CD4-positive, alpha-beta T cell (primary cell): ENCODE data around the gene MBNL1. TPM values are rescaled to one million over a fixed set of nuclear protein-coding genes. Genes with fewer than 3 reads are reported as not detected.

Source experiments
- ATAC-seq: fragments of 200-7000 bp; cut with Tn5 transposase; one replicate; pipeline ENCODE4 v1.10.0; 2022; ENCODE audit warnings: mild to moderate bottlenecking; ENCODE audit not compliant: poor library complexity
- CTCF ChIA-PET: fragments of 350-600 bp; sonication (Branson Sonifier 250); formaldehyde crosslinking; loops from one replicate; lab custom pipeline; 2021; ENCODE audit warnings: antibody characterized with exemption, inconsistent platforms; lab: Charles Lee
- POLR2A ChIA-PET: fragments of 350-600 bp; sonication (Branson Sonifier 250); formaldehyde crosslinking; loops from one replicate; lab custom pipeline; 2021; ENCODE audit warnings: antibody characterized with exemption, inconsistent platforms; lab: Charles Lee
- DNase-seq, 14 experiments: peaks; one replicate each; pipeline ENCODE4 v3.0.0-alpha.2; 2013 to 2020; ENCODE audit warnings: mixed read lengths in 2 of 14
- H3K27ac ChIP-seq, 2 donors: one replicate each; pipeline versions ENCODE4 v1.5.1 to v1.7.0; 2013; ENCODE audit warnings: low read length in 2 of 2, low read depth in 1 of 2, mild to moderate bottlenecking in 1 of 2
- H3K27me3 ChIP-seq, 2 experiments: 1 replicate in 1 of 2; 2 replicates in 1 of 2; pipeline versions ENCODE4 v1.6.1 to v1.7.0; 2013; ENCODE audit warnings: low read length in 2 of 2, control low read depth in 1 of 2, mild to moderate bottlenecking in 1 of 2, moderate library complexity in 1 of 2; ENCODE audit not compliant: insufficient read depth in 2 of 2, control insufficient read depth in 1 of 2
- H3K36me3 ChIP-seq: one replicate; pipeline ENCODE4 v1.6.1; 2013; ENCODE audit warnings: low read length, control low read depth; ENCODE audit not compliant: insufficient read depth
- H3K4me1 ChIP-seq: one replicate; pipeline ENCODE4 v1.6.1; 2013; ENCODE audit warnings: low read length, control low read depth; ENCODE audit not compliant: insufficient read depth
- H3K4me3 ChIP-seq: one replicate; pipeline ENCODE4 v1.5.1; 2013; ENCODE audit warnings: mild to moderate bottlenecking, low read length, moderate library complexity
- H3K9me3 ChIP-seq, 2 experiments: 1 replicate in 1 of 2; 2 replicates in 1 of 2; pipeline versions ENCODE4 v1.6.1 to v1.7.0; 2013; ENCODE audit warnings: low read length in 2 of 2, mild to moderate bottlenecking in 2 of 2, control low read depth in 1 of 2, moderate library complexity in 1 of 2; ENCODE audit not compliant: control insufficient read depth in 1 of 2, insufficient read depth in 1 of 2
- H3K27ac Mint-ChIP-seq: one replicate; pipeline ENCODE4 v1.8.0; 2020; ENCODE audit warnings: mixed read lengths
- H3K27me3 Mint-ChIP-seq: one replicate; pipeline ENCODE4 v1.8.0; 2021; ENCODE audit warnings: mixed read lengths
- H3K36me3 Mint-ChIP-seq: one replicate; pipeline ENCODE4 v1.8.0; 2021; ENCODE audit warnings: low read depth, mixed read lengths
- H3K4me1 Mint-ChIP-seq: one replicate; pipeline ENCODE4 v1.8.0; 2021; ENCODE audit warnings: low read depth, mixed read lengths
- H3K4me3 Mint-ChIP-seq: one replicate; pipeline ENCODE4 v1.8.0; 2020; ENCODE audit warnings: mild to moderate bottlenecking, mixed read lengths
- H3K9me3 Mint-ChIP-seq: one replicate; pipeline ENCODE4 v1.8.0; 2020; ENCODE audit warnings: mixed read lengths
- intact Hi-C, 2 experiments: fragments of 100-400 bp; cut with DNase I in 1 of 2; cut with micrococcal nuclease in 1 of 2; formaldehyde crosslinking; loops; one replicate each; pipeline versions ENCODE4 v1.15.1 to v1.9.0; 2023 to 2025; cut with DNase I, micrococcal nuclease
- total RNA-seq, 174 experiments: library from RNA in 2 of 174; stranded (reverse) in 2 of 174; gene quantifications; one replicate each; pipeline ENCODE4 v1.2.3 and lab custom pipeline; 2021 to 2026
- TF ChIP-seq, protein P1 (sequence below): fragments of 200-600 bp; IDR thresholded peaks from one replicate; pipeline ENCODE4 v1.8.0; 2022; ENCODE audit warnings: antibody characterized with exemption, mild to moderate bottlenecking

The MBNL1 gene
- total RNA-seq, 2 experiments from 2014 or later: 551 to 561 TPM

DNA sequence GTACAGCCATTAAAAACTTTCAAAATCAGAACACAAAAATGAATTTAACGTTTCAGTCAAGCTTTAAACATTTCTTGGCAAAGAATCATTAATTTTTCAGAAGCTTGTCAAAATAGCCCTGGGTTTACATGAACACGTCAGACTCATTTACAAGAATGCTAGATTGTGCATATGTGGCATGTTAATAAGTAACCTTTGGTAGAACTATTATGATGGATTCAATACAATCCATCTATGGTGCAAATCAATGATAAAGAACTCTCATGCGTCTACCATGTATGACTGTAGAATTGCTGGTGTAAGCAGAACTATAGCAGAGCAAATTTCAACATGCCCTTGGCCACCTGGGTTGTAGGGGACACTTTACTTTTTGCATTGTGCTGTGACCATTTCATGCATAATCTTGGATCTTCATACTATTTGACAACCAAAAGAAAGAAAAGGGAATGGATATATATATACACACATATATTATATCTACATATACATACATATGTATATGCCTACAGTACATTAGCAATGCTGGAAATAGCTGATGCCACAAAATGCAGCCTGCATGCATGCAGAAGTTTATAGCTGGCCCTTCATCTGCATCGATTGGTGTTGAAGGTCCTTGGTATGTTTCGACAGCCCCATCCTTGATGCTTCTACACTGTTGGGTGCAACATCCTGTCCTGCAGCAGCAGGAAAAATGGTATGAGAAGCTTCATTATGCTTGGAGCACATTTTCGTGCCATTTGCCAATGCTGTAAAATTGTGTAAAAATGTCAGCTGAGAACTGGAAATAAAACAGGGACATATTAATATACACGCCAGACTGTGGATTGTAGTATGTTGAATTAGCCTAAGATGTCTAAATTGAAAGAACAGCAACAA is 189.0 kb downstream of the MBNL1 start:
- no peaks in the 10 kb centered on the region for H3K9me3 Mint-ChIP-seq
- Histone ChIP-seq H3K4me1 (peaks cover 7% of the 10 kb centered on the region), H3K4me3 (no peak overlapping the region), H3K36me3 (peaks cover 95% of the 10 kb centered on the region), H3K27me3 (no peaks in the 10 kb centered on the region), H3K9me3 (no peaks in the 10 kb centered on the region), H3K27ac (no peak overlapping the region)
- H3K36me3 Mint-ChIP-seq: peaks cover 89% of the 10 kb centered on the region
- H3K27ac Mint-ChIP-seq: peak overlapping the region; percentile 83
- POLR2A ChIA-PET: interaction anchor here (0.6 to 1.0 kb wide), 3 partner anchors 12 to 482 kb away, joined by 3 to 4 read pairs (median 4); no protein-coding TSS in a partner anchor
- intact Hi-C loops: no loop called here
- DNase-seq (no peak), ATAC-seq (no peak)
- no peaks in the 10 kb centered on the region for H3K27me3 Mint-ChIP-seq
- TF ChIP-seq, protein P1, sequence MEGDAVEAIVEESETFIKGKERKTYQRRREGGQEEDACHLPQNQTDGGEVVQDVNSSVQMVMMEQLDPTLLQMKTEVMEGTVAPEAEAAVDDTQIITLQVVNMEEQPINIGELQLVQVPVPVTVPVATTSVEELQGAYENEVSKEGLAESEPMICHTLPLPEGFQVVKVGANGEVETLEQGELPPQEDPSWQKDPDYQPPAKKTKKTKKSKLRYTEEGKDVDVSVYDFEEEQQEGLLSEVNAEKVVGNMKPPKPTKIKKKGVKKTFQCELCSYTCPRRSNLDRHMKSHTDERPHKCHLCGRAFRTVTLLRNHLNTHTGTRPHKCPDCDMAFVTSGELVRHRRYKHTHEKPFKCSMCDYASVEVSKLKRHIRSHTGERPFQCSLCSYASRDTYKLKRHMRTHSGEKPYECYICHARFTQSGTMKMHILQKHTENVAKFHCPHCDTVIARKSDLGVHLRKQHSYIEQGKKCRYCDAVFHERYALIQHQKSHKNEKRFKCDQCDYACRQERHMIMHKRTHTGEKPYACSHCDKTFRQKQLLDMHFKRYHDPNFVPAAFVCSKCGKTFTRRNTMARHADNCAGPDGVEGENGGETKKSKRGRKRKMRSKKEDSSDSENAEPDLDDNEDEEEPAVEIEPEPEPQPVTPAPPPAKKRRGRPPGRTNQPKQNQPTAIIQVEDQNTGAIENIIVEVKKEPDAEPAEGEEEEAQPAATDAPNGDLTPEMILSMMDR: no peak
- CTCF ChIA-PET: no interaction called here
- H3K4me1 Mint-ChIP-seq: peaks cover 43% of the 10 kb centered on the region
- no peak overlapping the region for H3K4me3 Mint-ChIP-seq

DNA sequence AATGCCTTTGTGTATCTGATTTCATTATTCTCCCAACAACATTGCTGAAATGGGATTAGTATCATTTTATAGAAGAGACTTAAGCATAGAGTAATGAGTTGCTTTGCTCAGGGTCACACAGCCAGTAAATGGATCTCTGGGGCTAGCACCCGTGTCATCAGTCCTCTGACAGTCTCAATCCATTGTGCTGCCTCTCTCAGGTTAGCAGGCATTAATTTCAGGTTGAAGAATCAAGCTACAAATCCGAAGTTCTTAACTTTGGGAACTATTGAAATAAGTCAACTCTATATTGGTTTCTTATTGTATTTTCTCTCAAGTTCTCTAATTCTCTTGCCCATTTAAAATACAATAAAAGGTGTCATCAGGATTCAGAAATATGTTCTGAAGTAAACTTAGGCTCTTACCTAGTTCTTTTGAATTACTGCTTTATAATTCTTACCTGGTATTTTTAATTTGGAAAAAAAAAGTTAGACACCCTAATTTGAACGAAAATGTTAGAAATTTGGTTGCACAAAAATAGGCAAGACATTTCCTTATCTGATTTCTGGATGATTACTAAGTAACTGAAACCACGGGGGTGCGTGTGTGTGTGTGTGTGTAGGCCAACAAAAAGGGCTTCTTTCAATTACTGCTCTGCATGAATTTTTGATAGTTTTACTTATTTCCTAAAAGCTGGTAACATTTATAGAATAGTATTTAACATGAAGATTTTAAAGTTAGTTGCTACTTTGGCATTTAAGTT is 189.8 kb downstream of the MBNL1 start:
- Histone ChIP-seq H3K36me3 (peaks cover 95% of the 10 kb centered on the region), H3K4me1 (peaks cover 7% of the 10 kb centered on the region), H3K9me3 (no peaks in the 10 kb centered on the region), H3K27ac (no peak overlapping the region), H3K4me3 (no peak overlapping the region), H3K27me3 (no peaks in the 10 kb centered on the region)
- no peak overlapping the region for H3K4me3 Mint-ChIP-seq
- peaks cover 90% of the 10 kb centered on the region for H3K36me3 Mint-ChIP-seq
- peak overlapping the region; percentile 83 for H3K27ac Mint-ChIP-seq
- TF ChIP-seq, protein P1: no peak
- H3K27me3 Mint-ChIP-seq: no peaks in the 10 kb centered on the region
- ATAC-seq: no peak
- H3K9me3 Mint-ChIP-seq: no peaks in the 10 kb centered on the region
- POLR2A ChIA-PET: interaction anchor here (1.0 kb wide), 1 partner anchor 13 kb away, joined by 4 read pairs; no protein-coding TSS in a partner anchor
- DNase-seq: peak in 1 of 14 experiments; percentile 16
- CTCF ChIA-PET: no interaction called here
- H3K4me1 Mint-ChIP-seq: peaks cover 37% of the 10 kb centered on the region
- intact Hi-C loops: no loop called here

DNA sequence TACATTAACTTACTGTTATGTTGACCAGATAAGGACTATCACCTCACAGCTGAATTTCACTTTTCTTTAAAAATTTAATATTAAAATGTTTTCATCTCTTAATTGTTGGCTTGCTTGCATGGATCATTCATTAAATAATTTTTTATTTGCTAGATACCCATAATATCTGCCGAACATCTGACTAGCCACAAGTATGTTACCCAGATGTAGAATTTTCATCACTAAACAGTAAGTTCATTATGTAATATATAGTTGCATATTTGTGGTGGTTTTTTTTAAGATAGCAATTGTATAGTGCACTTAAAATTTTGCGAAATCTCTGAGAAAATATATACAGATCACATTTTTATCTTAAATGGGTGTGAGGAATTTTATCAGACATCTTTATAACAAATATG is 190.4 kb downstream of the MBNL1 start:
- POLR2A ChIA-PET: interaction anchor here (0.6 to 1.5 kb wide), 3 partner anchors 14 to 151 kb away, joined by 3 to 4 read pairs (median 3); no protein-coding TSS in a partner anchor
- intact Hi-C loops: no loop called here
- Mint-ChIP-seq H3K4me1 (peaks cover 37% of the 10 kb centered on the region), H3K36me3 (peaks cover 88% of the 10 kb centered on the region), H3K4me3 (no peak overlapping the region), H3K9me3 (no peaks in the 10 kb centered on the region), H3K27me3 (no peaks in the 10 kb centered on the region), H3K27ac (peak overlapping the region; percentile 83)
- Histone ChIP-seq H3K4me3 (no peak overlapping the region), H3K4me1 (peaks cover 7% of the 10 kb centered on the region), H3K27me3 (no peaks in the 10 kb centered on the region), H3K27ac (no peak overlapping the region), H3K9me3 (no peaks in the 10 kb centered on the region), H3K36me3 (peaks cover 95% of the 10 kb centered on the region)
- DNase-seq (no peak), ATAC-seq (no peak)
- CTCF ChIA-PET: interaction anchor here (0.6 kb wide), 1 partner anchor 1256 kb away, joined by 3 read pairs; the partner anchor contains the start of gene GPR171
- TF ChIP-seq, protein P1: no peak
